Natural killer cell treated with Interleukin-12 subunit alpha and Interleukin-12 subunit beta and Interleukin-15 and Interleukin-18, amount 100 ng/mL, for 72 hours (primary cell): ENCODE data around the gene ITGBL1. TPM values are rescaled to one million over a fixed set of nuclear protein-coding genes. Genes with fewer than 3 reads are reported as not detected.

Source experiments
- total RNA-seq, 2 donors: library from RNA; stranded (reverse); gene quantifications; one replicate each; pipeline ENCODE4 v1.2.3, GENCODE V29; 2022

ITGBL1 gene
- total RNA-seq, 2 donors from 2014 or later, result not detected

Other genes with a start within 250 kb of the ITGBL1 start
- not detected for gene NALCN, start 36.2 kb upstream of the ITGBL1 start, total RNA-seq